ENCODE data around the gene ARFGEF3.

The ARFGEF3 gene

DNA sequence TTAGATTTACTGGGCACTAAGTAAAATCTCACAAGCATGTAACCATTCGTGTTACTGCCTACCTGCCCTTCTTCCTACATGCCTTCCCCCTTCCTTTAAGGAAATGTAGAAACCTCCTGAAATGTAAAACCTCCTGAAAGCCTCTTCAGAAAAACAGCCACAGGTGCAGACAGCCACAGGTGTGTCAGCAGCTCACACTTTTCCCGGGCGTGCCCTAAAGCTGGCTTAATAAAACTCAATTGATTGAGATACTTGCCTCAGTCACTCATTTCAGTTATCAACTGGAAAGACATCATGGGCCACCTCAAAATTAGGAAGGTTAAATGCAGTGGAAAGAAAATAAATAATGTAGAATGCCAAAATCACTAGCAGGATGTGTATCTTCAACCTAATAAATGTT, 79.6 kb downstream of the ARFGEF3 start:
- DNase-seq: no peak

GRCh38 chr6:138241934-138242333, 80.2 kb downstream of the ARFGEF3 start:
- no peak for DNase-seq

DNA sequence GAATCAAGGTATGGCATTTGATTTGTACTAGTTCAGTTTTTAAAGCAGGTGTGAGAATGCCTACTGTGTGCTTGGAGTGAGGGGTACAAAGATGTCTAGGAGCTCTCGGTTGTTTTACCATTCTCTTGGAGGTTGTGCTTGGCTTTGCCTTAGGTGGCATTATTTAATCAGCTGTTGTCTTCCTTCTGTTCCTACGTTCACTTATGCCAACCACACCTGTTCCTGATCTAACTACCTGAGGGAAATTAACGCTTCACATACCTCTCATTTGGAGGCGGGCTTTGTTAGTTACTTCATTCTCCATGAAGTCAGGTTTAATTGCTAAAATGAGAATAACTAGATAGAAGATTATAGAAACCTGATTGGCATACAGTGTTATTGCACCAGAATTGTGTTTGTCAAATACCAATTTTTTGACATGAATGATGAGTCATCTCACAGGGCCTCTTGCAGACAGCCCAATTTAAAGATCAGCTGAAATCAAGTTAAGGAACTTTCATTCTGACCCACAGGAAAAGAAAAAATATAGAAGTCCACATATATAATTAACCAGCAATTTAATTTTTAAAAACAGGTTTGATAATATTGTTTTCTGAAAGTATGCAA, 81.4 kb downstream of the ARFGEF3 start:
- DNase-seq: no peak

DNA sequence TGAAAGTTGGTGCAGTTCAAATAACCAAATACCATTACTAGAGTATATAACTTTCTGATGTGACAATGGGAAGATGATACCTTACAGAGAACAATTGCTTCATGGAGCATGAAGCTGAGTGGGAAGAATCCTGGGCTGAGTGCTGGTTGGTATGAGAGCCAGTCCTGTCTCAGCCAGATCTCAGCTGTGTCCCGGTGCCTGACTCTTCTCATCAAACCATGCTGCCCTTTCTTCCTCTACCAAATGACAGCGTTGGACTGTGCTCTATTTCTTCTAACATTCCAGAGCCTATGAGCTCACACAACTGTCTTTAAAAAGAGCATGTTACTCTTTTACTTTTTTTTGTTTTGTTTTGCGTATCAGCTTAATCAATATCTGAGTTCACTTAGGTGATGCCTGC, 84.0 kb downstream of the ARFGEF3 start:
- no peak for DNase-seq

DNA sequence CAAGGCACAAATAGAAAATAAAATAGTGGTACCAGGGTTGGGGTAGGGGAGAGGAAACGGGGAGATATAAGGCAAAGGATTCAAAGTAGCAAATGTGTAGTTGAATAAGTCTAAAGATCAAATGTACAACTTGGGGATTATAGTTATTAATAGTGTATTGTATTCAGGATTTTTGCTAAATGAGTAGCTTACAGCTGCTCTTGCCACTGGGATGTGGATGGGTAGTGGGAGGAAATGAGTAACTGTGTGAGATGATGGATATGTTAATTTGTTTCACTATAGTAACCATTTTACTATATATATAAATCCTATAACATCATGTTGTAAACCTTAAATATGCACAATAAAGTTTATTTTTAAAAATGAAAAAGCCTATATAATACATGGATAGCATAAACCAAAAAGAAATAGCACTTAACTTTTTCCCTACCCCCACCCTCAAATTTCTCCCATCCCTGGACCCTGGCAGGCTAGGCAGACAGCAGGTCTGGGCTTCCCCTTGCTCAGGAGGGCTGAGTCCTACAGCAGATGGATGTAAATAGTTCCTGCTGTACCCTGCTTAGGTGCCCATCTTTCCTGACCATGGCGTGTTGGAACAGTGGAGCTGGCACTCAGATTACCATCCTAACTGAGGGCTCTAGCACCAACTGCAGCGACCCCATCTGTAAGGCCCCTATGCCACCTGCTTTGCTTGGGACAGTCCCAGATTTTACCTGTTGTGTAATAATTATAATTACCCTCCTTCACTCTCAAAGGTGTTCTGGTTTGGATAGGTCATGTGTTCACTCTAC, 85.1 kb downstream of the ARFGEF3 start:
- DNase-seq: no peak

DNA sequence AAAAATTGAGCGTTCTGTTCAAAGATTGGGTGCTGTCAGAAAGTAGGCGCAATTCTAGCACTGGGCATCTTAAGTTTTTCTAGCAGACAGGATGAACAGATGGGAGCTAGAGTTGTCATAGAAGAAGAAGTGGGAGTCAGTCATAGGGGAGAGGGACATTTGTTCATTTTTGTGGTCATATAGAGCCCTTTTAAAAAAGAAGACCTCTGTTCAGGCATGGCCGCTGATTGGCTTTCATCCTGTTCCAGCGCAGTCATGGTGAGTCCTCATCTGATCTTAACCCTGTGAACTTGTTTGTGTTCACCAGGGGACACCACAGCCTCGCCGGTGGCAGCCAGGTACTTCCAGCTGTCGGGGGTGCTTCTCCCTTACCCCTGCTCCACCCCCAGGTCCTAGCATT, 86.3 kb downstream of the ARFGEF3 start:
- no peak for DNase-seq

- DNase-seq: no peak
Measured at GRCh38 chr6:138248878-138249277, 87.1 kb downstream of the ARFGEF3 start.

- no peak for DNase-seq
Measured at GRCh38 chr6:138250053-138250452, 88.3 kb downstream of the ARFGEF3 start.

GRCh38 chr6:138250513-138251247, 88.9 kb downstream of the ARFGEF3 start:
- no peak for DNase-seq

GRCh38 chr6:138253731-138254130, 92.0 kb downstream of the ARFGEF3 start:
- no peak for DNase-seq

DNA sequence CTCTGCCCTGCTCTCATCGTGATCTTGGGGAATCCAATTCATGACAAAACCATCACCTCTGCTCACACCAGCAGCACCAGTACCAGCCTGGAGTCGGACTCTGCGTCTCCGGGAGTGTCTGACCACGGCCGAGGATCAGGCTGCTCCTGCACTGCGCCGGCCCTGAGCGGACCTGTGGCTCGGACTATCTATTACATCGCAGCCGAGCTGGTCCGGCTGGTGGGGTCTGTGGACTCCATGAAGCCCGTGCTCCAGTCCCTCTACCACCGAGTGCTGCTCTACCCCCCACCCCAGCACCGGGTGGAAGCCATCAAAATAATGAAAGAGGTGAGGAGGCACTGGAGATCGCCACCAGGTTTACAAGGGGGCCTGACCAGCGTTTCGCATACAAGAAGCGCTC, 93.7 kb downstream of the ARFGEF3 start:
- DNase-seq: no peak

- no peak for DNase-seq
Measured at GRCh38 chr6:138257638-138258040, 95.9 kb downstream of the ARFGEF3 start.

DNA sequence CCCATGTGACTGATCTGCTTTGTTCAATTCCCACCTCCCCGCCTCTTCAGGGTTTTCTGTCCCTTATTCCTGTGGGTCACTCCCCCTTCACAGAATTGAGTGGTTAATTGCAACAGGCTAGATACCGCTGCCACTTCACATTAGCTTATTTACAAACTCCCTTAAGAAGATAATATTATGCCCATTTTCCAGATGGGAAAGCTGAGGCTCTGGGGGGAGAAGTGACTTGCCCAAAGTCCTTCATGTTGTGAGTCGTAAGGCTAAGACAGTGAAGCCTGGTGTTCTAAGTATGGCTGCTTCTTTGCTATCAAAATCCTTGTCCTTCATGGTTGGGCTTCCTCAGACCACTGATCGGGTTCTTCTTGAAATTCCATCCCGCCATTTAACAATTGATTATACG, 96.5 kb downstream of the ARFGEF3 start:
- no peak for DNase-seq

GRCh38 chr6:138258991-138259390, 97.3 kb downstream of the ARFGEF3 start:
- DNase-seq: no peak

DNA sequence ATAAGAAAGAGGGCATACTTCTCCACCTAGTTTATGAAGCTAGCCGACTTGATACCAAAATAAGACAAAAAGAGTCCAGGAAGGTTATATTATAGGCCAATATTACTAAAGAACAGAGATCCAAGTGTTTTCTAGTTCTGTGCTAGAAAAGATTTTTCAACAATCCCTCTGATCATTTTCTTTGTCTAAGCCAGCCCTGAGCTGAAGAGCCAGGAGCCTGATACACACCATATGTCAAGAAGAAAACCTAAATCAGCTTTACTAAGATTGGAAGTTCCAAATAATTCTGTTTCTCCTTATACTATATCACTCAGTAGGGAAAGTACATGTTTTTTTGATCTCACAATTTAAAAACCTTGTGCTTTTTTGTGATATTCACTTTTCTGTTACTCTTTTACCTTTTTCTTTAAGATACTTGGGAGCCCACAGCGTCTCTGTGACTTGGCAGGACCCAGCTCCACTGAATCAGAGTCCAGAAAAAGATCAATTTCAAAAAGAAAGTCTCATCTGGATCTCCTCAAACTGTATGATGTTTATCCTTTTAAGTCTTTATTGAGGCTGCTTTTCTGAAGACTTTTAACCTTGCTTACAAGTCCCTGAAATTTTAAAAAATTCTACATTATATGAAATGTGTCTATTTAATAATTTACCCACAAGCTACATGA, 99.5 kb downstream of the ARFGEF3 start:
- DNase-seq: no peak

- no peak for DNase-seq
Measured at GRCh38 chr6:138263963-138264362, 102.2 kb downstream of the ARFGEF3 start.

GRCh38 chr6:138264372-138264880, 102.7 kb downstream of the ARFGEF3 start:
- DNase-seq: no peak

GRCh38 chr6:138266095-138266494, 104.4 kb downstream of the ARFGEF3 start:
- no peak for DNase-seq

DNA sequence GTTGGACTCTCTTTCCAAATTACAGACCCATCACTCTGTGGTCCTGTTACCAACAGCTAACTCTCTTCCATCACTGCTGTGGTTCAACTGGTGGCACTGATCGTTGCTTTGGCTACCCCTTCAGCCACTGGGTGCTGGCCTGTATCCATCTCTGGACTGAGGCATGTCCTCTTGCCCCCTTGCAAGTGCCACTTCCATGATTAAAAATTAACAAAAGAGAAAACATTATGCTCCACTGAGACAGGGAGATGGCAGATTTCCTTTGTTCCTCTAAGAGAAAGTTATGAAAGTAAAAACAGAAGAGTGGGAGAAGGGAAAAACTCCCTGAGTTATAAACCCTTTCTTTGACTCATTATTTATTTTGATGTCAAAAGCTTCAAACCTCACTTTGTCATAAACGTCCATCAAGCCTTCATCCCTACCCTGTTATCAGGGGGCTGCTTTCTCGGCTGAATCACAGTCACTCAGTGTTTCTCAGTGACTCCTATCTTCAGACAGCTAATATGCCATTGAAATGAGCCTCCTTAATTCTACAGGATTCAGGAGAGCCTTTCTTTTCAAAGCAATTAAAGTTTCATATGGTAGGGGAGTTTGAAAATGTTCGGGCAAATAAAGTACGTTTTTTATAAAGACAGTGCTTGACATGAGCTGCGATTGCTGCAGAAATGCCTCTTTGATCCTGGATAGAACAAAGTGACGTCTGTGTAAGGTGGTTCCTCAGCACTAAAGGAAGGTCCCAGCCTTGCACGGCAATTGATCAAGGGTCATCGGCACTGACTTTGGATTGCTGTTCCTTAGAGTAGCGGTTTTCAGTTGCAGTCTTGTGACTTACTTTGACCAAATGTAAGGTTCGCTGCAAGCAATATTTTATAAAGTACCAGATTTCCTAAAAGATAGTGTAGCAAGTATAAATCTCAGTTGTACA, 106.5 kb downstream of the ARFGEF3 start:
- no peak for DNase-seq

DNA sequence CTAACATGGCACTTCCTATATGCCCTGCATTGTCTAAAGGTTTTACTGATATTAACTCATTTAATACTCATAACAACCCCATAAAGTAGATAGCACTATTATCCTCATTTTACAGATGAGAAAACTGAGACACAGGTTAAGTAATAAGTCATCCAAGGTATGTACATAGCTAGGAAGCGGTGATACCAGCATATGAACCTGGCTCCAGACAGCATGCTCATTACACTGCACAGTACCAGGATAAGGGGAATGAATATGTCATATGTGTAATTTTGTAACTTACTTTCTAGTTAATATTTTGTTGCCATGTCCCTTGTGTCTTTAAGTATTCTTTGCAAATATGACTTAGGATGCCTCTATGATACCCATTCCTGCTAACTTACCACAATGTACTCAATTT, 109.7 kb downstream of the ARFGEF3 start:
- no peak for DNase-seq

DNA sequence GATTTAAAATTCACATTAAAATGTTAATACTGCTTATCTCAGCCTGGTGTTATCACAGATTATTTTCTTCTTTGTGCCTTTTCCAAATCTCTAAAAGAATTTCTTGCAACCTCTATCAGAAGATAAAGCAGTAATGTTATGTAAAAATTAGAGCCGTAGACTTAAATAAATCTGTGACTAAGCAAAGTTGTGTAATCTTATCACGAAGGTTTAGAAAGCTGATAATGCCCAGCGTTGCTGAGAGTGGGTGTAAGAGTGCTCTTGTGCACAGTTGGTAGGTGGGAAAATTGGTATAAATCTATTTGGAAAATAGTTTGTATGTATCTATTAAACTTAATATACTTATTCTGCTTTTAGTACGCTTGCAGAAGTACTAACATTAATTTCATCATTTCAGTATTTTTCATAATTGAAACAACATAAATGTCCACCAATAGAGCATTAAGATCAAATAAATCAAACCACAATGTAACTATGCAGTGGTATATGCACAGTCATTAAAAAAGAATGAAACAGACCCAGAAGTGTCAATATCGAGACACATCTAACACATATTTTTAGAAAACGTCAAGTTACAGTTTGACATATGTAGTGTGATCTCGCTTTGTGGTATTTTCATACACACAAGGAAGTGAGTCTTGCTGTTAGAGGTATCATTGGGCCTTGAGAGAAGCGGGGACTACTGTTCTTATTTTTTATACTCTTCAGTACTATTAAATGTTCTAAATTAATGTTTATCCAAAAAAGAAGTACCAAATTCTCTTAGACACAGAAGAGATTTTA, 111.0 kb downstream of the ARFGEF3 start:
- no peak for DNase-seq
